Stomach (tissue), 9 donors: Measurements from ENCODE around the gene IQSEC3. TPM values are rescaled to one million over a fixed set of nuclear protein-coding genes. Genes with fewer than 3 reads are reported as not detected.
"Not testable (repeated sequence)": the region's sequence is repeated elsewhere in the genome, so short reads cannot be mapped to it uniquely, and the experiment has no call there.

ENCODE experiments used
- DNase-seq, 2 donors: peaks; one replicate each; pipeline versions ENCODE4 v3.0.0 to v3.0.0-alpha.2; 2013 to 2019
- H3K27ac ChIP-seq, 5 donors: fragments of 200-600 bp in 4 of 5; sonication (generic) in 4 of 5; one replicate each; pipeline ENCODE4 v1.5.1; 2013 to 2019; ENCODE audit warnings: mild to moderate bottlenecking in 1 of 5, moderate library complexity in 1 of 5
- H3K27me3 ChIP-seq, 3 donors: fragments of 200-600 bp; sonication (generic); one replicate each; pipeline ENCODE4 v1.5.1; 2017 to 2019; ENCODE audit warnings: mixed run types in 1 of 3
- H3K36me3 ChIP-seq, 4 donors: fragments of 200-600 bp; sonication (generic); 1 replicate in 3 of 4; 2 replicates in 1 of 4; pipeline ENCODE4 v1.5.1; 2016 to 2019
- H3K4me1 ChIP-seq, 4 donors: fragments of 200-600 bp; sonication (generic); one replicate each; pipeline ENCODE4 v1.5.1; 2016 to 2019
- H3K4me3 ChIP-seq, 4 donors: fragments of 200-600 bp; sonication (generic) in 3 of 4; one replicate each; pipeline ENCODE4 v1.5.1; 2016 to 2019; ENCODE audit warnings: mild to moderate bottlenecking in 1 of 4
- H3K9me3 ChIP-seq, 4 donors: fragments of 200-600 bp; sonication (generic); one replicate each; pipeline ENCODE4 v1.5.1; 2016 to 2019
- CTCF ChIP-seq, 7 experiments: fragments of 450-650 bp in 4 of 7; fragments of 200-600 bp in 3 of 7; sonication (generic) in 3 of 7; IDR thresholded peaks; one replicate each; pipeline ENCODE4 v1.5.1; 2016 to 2019; ENCODE audit warnings: antibody characterized with exemption in 7 of 7, control low read depth in 2 of 7, mild to moderate bottlenecking in 1 of 7
- EP300 ChIP-seq: sonication (generic); formaldehyde crosslinking; IDR thresholded peaks from one replicate; pipeline ENCODE4 v1.6.1; 2017; ENCODE audit warnings: antibody characterized with exemption
- POLR2A ChIP-seq, 4 donors: fragments of 450-650 bp; IDR thresholded peaks; one replicate each; pipeline ENCODE4 v1.6.1; 2016; ENCODE audit warnings: antibody characterized with exemption in 4 of 4, control low read depth in 2 of 4, mild to moderate bottlenecking in 1 of 4, moderate library complexity in 1 of 4
- POLR2AphosphoS5 ChIP-seq, 3 donors: sonication (generic); formaldehyde crosslinking; IDR thresholded peaks; one replicate each; pipeline ENCODE4 v1.6.1; 2016; ENCODE audit warnings: antibody characterized with exemption in 3 of 3
- WGBS, 5 donors: extraction: QIAGEN DNeasy Blood & Tissue Kit in 3 of 5; methylation state at CpG; one replicate each; pipeline versions ENCODE4 v1.1.5 to v1.1.7; 2013 to 2018; 5-methylcytosine and 5-hydroxymethylcytosine counted together
- intact Hi-C: fragments of 100-400 bp; cut with DNase I; formaldehyde crosslinking; loops from one replicate; pipeline ENCODE4 v1.15.1; 2023; ENCODE audit warnings: low total_unique reads
- polyA plus RNA-seq, 3 donors: library from polyadenylated mRNA; stranded (reverse); fragments of 200-250 nt; gene quantifications; one replicate each; pipeline ENCODE4 v1.2.3, GENCODE V29; 2013
- total RNA-seq, 5 donors: library from RNA; depleted of rRNA; stranded (reverse); fragments of >200 nt; gene quantifications; one replicate each; pipeline versions ENCODE4 v1.1.0 to v1.2.3, GENCODE V29; 2014 to 2016
- donor health status: healthy with polysubstance abuse.
- donor health status: Bipolar disorder and iron deficiency.
- donor health status: healthy.

IQSEC3 gene
- total and polyA plus RNA-seq, 8 donors: 0.08 to 1.7 (median 0.87) TPM; not detected in 2

DNA sequence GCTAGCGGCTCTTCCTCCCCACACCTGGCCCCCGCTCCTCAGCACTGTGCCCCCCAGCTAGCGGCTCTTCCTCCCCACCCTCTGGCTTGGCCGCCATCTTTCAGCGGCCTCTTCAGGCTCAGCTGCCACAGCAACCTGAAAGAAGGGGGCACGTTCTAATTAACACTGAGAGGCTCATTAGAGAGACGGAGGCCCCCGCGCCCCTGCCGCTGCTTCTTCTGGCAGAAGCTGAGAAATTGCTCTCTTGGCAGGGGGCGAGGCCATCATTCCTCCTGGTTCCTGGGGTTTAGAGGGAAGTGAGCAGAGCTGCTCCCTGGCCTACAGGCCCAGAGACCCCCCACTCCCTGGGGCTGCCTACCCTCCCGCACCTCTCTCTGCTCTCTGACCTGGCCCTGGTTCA is 64.4 kb downstream of the IQSEC3 start:
- no peak overlapping the region for H3K4me3 ChIP-seq
- H3K27ac ChIP-seq: no peak overlapping the region
- intact Hi-C loops: no loop called here
- H3K27me3 ChIP-seq: peaks cover 2 to 28% (median 5%) of the 10 kb centered on the region in 3 donors
- no peaks in the 10 kb centered on the region for H3K36me3 ChIP-seq
- 87 to 91% (median 90%) methylated on average over 11 to 12 of the region's 12 CpGs for WGBS, 5 donors
- DNase-seq: no peak
- no peaks in the 10 kb centered on the region for H3K9me3 ChIP-seq
- no peaks in the 10 kb centered on the region for H3K4me1 ChIP-seq
- no peak for TF ChIP-seq CTCF (IDR thresholded peaks at IDR 0.05)
- no peak for TF ChIP-seq POLR2A (IDR thresholded peaks at IDR 0.05)
- TF ChIP-seq POLR2AphosphoS5 (IDR thresholded peaks at IDR 0.05): no peak
- TF ChIP-seq EP300: no peak

DNA sequence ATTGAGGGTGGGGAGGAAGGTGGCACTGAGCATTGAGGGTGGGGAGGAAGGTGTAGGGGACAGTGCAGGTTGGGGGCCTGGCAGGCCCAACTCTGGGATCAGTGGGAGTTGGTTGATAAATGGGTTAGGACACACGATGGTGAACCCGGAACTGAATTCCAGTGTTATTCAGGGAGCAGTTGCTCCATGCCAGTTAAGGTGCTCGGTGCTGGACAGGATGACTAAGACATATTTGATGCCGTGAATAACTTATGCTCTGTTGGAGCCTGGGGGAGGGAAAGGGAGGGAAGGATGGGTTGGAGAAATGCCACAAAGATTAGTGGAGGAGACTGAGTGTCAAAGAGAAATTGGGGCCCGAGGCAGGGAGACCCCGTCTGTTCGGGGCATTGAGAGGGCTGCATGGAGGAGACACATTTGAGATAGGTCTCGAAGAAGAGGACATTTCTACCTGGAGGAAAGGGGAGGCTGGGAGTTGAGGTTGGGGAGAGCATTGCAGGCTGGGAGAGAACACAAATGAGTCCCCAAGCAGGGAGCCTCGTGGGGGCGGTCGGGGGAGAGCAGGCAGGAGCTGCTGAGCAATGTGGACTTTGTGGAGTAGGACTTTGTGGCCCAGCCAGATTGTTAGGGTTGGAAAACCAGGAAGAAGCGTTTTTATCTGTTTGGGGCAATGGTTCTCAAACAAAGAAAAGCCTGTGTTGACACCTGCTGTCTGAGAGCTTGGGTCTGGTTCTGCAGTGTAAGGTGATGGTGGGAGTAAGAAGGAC is 65.3 kb downstream of the IQSEC3 start:
- WGBS, 5 donors: 73 to 86% (median 76%) methylated on average over 12 of the region's 12 CpGs

DNA sequence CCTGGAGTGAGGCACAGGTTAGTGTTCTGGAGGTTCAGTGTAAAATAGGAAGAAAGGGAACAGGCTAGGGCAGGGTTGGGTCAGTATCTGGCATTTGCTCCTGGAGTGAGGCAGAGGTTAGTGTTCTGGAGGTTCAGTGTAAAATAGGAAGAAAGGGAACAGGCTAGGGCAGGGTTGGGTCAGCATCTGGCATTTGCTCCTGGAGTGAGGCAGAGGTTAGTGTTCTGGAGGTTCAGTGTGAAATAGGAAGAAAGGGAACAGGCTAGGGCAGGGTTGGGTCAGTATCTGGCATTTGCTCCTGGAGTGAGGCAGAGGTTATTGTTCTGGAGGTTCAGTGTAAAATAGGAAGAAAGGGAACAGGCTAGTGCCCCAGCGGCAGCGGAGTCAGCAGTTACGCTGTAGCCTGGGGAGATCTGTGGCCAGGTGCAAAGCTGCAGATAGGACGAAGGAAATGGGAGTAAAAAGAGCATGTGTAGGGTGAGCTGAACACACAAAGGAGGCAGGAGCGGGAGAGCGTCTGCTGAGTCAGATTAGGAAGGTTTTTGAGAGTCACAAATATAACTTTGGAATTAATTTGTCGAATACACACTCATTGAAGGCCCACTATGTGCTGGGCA is 67.2 kb downstream of the IQSEC3 start:
- H3K27me3 ChIP-seq: peaks cover 2 to 49% (median 12%) of the 10 kb centered on the region in 3 donors
- DNase-seq, H3K9me3 ChIP-seq, H3K4me3 ChIP-seq, H3K4me1 ChIP-seq, H3K36me3 ChIP-seq, H3K27ac ChIP-seq, intact Hi-C loops: not testable (repeated sequence)
- 71 to 80% (median 77%) methylated on average over 7 of the region's 7 CpGs for WGBS, 5 donors

More for the DNA sequence above, 65.3 kb downstream of the IQSEC3 start:
- no peaks in the 10 kb centered on the region for H3K36me3 ChIP-seq
- DNase-seq: no peak
- no peaks in the 10 kb centered on the region for H3K9me3 ChIP-seq
- H3K27me3 ChIP-seq: peaks cover 2 to 34% (median 4%) of the 10 kb centered on the region in 3 donors
- no peak overlapping the region for H3K4me3 ChIP-seq
- intact Hi-C loops: no loop called here
- no peaks in the 10 kb centered on the region for H3K4me1 ChIP-seq
- no peak overlapping the region for H3K27ac ChIP-seq
- TF ChIP-seq CTCF (IDR thresholded peaks at IDR 0.05) (no peak), EP300 (no peak), POLR2AphosphoS5 (IDR thresholded peaks at IDR 0.05) (no peak), POLR2A (IDR thresholded peaks at IDR 0.05) (no peak)

- intact Hi-C loops: no loop called here
- TF ChIP-seq CTCF (IDR thresholded peaks at IDR 0.05) (no peak), POLR2AphosphoS5 (IDR thresholded peaks at IDR 0.05) (no peak), EP300 (no peak), POLR2A (IDR thresholded peaks at IDR 0.05) (no peak)
Measured at GRCh38 chr12:135138-135537, 68.6 kb downstream of the IQSEC3 start.

More at GRCh38 chr12:135138-135537, 68.6 kb downstream of the IQSEC3 start:
- Histone ChIP-seq H3K27me3 (peaks cover 0 to 53% (median 24%) of the 10 kb centered on the region in 3 donors), H3K4me1 (peaks cover 0 to 15% (median 14%) of the 10 kb centered on the region in 4 donors), H3K27ac (no peak overlapping the region), H3K9me3 (no peaks in the 10 kb centered on the region), H3K4me3 (no peak overlapping the region), H3K36me3 (no peaks in the 10 kb centered on the region)
- no peak for DNase-seq
- WGBS, 5 donors: 64 to 76% (median 75%) methylated on average over 2 of the region's 2 CpGs
